Lung (tissue), 12 donors: ENCODE measurements around the gene UBTD2. TPM values are rescaled to one million over a fixed set of nuclear protein-coding genes. Genes with fewer than 3 reads are reported as not detected.

Source experiments
- ATAC-seq: fragments of 200-7000 bp; cut with Tn5 transposase; one replicate; pipeline ENCODE4 v1.9.1; 2020; ENCODE audit warnings: moderate number of reproducible peaks; ENCODE audit not compliant: insufficient read depth, low FRiP score
- DNase-seq, 3 donors: peaks; one replicate each; pipeline ENCODE4 v3.0.0-alpha.2; 2013 to 2017
- H3K27ac ChIP-seq, 2 donors: one replicate each; pipeline ENCODE4 v1.5.1; 2013; ENCODE audit warnings: mild to moderate bottlenecking in 2 of 2, moderate library complexity in 2 of 2, control low read depth in 1 of 2, inconsistent platforms in 1 of 2, low read depth in 1 of 2, low read length in 1 of 2
- H3K27me3 ChIP-seq, 3 donors: one replicate each; pipeline ENCODE4 v1.5.1; 2013; ENCODE audit warnings: low read length in 2 of 3; ENCODE audit not compliant: control insufficient read depth in 3 of 3, insufficient read depth in 3 of 3
- H3K36me3 ChIP-seq, 4 donors: one replicate each; pipeline ENCODE4 v1.5.1; 2013; ENCODE audit warnings: low read length in 4 of 4, mild to moderate bottlenecking in 1 of 4, moderate library complexity in 1 of 4; ENCODE audit not compliant: control insufficient read depth in 4 of 4, insufficient read depth in 4 of 4
- H3K4me1 ChIP-seq, 5 donors: one replicate each; pipeline ENCODE4 v1.5.1; 2013; ENCODE audit warnings: low read length in 5 of 5, mild to moderate bottlenecking in 2 of 5, moderate library complexity in 1 of 5; ENCODE audit not compliant: control insufficient read depth in 5 of 5, insufficient read depth in 5 of 5
- H3K4me3 ChIP-seq: one replicate; pipeline ENCODE4 v1.5.1; 2013; ENCODE audit warnings: mild to moderate bottlenecking, control low read depth, moderate library complexity
- H3K9ac ChIP-seq, 2 donors: one replicate each; pipeline ENCODE4 v1.5.1; 2013; ENCODE audit warnings: low read length in 2 of 2, control low read depth in 1 of 2; ENCODE audit not compliant: insufficient read depth in 1 of 2
- H3K9me3 ChIP-seq, 4 donors: one replicate each; pipeline ENCODE4 v1.5.1; 2013; ENCODE audit warnings: low read length in 3 of 4, mild to moderate bottlenecking in 1 of 4, moderate library complexity in 1 of 4; ENCODE audit not compliant: control insufficient read depth in 4 of 4, insufficient read depth in 3 of 4
- WGBS, 2 donors: extraction: QIAGEN DNeasy Blood & Tissue Kit; methylation state at CpG; one replicate each; pipeline ENCODE4 v1.1.7; 2013; 5-methylcytosine and 5-hydroxymethylcytosine counted together
- polyA plus RNA-seq, 2 donors: library from polyadenylated mRNA; stranded (reverse); fragments of 200-250 nt; gene quantifications; one replicate each; pipeline ENCODE4 v1.2.1, GENCODE V29; 2013
- total RNA-seq, 2 donors: library from RNA; depleted of rRNA in 1 of 2; stranded (reverse); fragments of >200 nt in 1 of 2; gene quantifications; one replicate each; pipeline ENCODE4 v1.2.1, GENCODE V29; 2014 to 2021
- TF ChIP-seq, protein P1 (sequence below): IDR thresholded peaks from 2 replicates; pipeline ENCODE4 v1.5.1; 2012; ENCODE audit warnings: mild to moderate bottlenecking; ENCODE audit errors: control extremely low read depth, extremely low read depth
- donor health status: control.
- donor health status: control.
- donor health status: Bipolar disorder and iron deficiency.
- donor health status: healthy.
- donor health status: DM: yes; HTN: yes; CAD: no.

UBTD2 gene
- total and polyA plus RNA-seq, 4 donors: 8.1 to 53.5 (median 11.3) TPM

DNA sequence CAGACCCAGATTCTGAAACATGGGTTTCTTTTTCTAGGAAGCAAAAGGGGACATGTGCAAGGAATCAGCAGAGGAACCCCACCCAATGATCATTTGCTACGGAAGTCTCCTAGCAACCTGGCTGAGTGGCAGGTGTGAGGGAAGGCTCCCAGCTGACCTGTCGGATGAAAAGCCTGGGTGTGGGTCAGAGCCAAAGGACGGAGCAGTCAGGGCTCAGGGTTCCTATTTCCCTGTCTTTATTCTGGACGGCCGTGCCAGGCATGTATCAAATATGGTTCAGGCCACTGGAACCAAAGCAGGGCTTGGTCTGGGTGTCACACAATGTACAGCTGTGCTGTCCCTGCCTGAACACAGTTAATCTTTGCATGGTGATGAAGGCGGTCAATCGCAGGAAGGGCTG, 115.7 kb downstream of the UBTD2 start:
- no peak for ATAC-seq
- TF ChIP-seq, protein P1, sequence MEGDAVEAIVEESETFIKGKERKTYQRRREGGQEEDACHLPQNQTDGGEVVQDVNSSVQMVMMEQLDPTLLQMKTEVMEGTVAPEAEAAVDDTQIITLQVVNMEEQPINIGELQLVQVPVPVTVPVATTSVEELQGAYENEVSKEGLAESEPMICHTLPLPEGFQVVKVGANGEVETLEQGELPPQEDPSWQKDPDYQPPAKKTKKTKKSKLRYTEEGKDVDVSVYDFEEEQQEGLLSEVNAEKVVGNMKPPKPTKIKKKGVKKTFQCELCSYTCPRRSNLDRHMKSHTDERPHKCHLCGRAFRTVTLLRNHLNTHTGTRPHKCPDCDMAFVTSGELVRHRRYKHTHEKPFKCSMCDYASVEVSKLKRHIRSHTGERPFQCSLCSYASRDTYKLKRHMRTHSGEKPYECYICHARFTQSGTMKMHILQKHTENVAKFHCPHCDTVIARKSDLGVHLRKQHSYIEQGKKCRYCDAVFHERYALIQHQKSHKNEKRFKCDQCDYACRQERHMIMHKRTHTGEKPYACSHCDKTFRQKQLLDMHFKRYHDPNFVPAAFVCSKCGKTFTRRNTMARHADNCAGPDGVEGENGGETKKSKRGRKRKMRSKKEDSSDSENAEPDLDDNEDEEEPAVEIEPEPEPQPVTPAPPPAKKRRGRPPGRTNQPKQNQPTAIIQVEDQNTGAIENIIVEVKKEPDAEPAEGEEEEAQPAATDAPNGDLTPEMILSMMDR: no peak
- H3K9me3 ChIP-seq: no peaks in the 10 kb centered on the region
- peak; percentile 66 to 74 (median 67) for DNase-seq
- no peaks in the 10 kb centered on the region for H3K27me3 ChIP-seq
- H3K4me3 ChIP-seq: no peak overlapping the region
- peak overlapping the region in 1 of 2 donors; percentile 27 for H3K9ac ChIP-seq
- H3K27ac ChIP-seq: peak overlapping the region; percentile 17 to 18
- peaks cover 10 to 40% (median 29%) of the 10 kb centered on the region in 5 donors for H3K4me1 ChIP-seq
- H3K36me3 ChIP-seq: peaks cover 0 to 2% (median 0%) of the 10 kb centered on the region in 4 donors
- 65 to 75% methylated on average over 7 of the region's 7 CpGs for WGBS, 2 donors

DNA sequence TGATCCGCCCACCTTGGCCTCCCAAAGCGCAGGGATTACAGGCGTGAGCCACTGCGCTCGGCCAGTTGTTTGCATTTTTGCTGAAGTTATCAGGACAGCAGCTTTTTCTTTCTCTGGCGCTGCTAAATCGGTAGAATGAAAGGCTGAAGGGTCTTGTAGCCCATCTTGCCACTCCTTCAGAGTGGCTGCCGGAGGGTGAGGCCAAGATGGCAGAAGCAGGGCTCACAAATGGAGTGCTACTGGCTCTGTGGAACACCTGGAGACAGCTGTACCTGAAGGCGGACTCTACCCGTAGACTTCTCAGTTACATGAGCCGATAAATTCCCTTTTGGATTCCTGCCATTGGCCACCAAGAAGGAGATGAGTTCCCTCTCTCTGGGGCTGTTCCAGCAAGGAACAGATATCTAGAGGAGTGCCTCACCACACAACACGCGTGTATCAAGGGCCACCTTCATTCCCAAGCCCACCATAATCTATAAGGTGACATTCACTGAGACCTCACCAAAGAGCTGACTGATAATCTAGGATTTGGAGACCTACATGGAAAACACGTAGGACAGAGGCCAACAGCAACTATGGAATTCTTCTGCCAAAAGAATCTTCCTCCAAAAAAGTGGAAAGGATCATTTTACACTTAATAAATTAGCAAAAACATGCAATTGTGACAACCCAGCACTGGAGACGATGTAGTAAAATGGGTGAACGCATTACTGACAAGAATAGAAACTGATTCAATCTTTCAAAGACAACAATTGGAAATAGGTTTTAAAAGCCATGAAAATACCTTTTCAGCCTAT, 117.3 kb downstream of the UBTD2 start:
- WGBS, 2 donors: 81 to 84% methylated on average over 16 of the region's 16 CpGs
- peak overlapping the region in 1 of 2 donors; percentile 42 for H3K27ac ChIP-seq

DNA sequence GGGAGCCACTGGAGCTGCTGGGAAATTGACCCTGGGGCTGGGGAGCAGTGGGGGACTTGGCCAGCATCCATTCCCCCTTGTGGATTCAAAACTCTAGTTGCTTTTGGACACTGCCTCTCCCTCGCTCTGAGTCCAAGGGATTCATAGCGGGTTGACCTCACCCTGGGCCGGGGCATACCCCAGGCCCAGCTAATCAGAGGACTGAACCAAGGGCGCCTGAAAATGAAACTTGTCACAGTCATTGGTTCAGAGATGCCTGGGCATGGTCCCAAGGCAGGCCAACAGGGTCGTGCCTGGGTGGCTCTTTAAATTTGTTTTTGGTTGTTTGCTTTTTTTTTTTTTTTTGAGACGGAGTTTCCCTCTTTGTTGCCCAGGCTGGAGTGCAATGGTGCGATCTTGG, 118.1 kb downstream of the UBTD2 start:
- Histone ChIP-seq H3K4me1 (peaks cover 10 to 43% (median 34%) of the 10 kb centered on the region in 5 donors), H3K9ac (no peak overlapping the region), H3K9me3 (no peaks in the 10 kb centered on the region), H3K27me3 (no peaks in the 10 kb centered on the region), H3K27ac (no peak overlapping the region), H3K36me3 (peaks cover 0 to 2% (median 0%) of the 10 kb centered on the region in 4 donors), H3K4me3 (no peak overlapping the region)
- 75 to 81% methylated on average over 7 of the region's 7 CpGs for WGBS, 2 donors
- ATAC-seq (no peak), DNase-seq (no peak)
- TF ChIP-seq, protein P1: no peak

More for the DNA sequence above, 117.3 kb downstream of the UBTD2 start:
- ATAC-seq (no peak), DNase-seq (peak in 2 of 3 donors; percentile 28 to 42)
- TF ChIP-seq, protein P1: no peak
- Histone ChIP-seq H3K27me3 (no peaks in the 10 kb centered on the region), H3K4me3 (no peak overlapping the region), H3K9me3 (no peaks in the 10 kb centered on the region), H3K36me3 (peaks cover 0 to 2% (median 0%) of the 10 kb centered on the region in 4 donors), H3K9ac (no peak overlapping the region), H3K4me1 (peaks cover 10 to 43% (median 34%) of the 10 kb centered on the region in 5 donors)
